NCI-H2029 (cell line): ENCODE measurements around the gene SAMD14.
"Not testable (repeated sequence)": the region's sequence is repeated elsewhere in the genome, so short reads cannot be mapped to it uniquely, and the experiment has no call there.

Experiments used
- DNase-seq: peaks from one replicate; lab custom pipeline; 2025; lab: John Stamatoyannopoulos, UW

Gene SAMD14

GRCh38 chr17:50074227-50074626 lies 55.7 kb downstream of the SAMD14 start:
- DNase-seq: no peak

GRCh38 chr17:50072925-50073324 lies 57.0 kb downstream of the SAMD14 start:
- DNase-seq: no peak

GRCh38 chr17:50072130-50072529 lies 57.8 kb downstream of the SAMD14 start:
- DNase-seq: no peak

- DNase-seq: no peak
Observed at GRCh38 chr17:50071692-50072091, 58.3 kb downstream of the SAMD14 start.

- no peak for DNase-seq
Observed at GRCh38 chr17:50070908-50071680, 58.9 kb downstream of the SAMD14 start.

DNA sequence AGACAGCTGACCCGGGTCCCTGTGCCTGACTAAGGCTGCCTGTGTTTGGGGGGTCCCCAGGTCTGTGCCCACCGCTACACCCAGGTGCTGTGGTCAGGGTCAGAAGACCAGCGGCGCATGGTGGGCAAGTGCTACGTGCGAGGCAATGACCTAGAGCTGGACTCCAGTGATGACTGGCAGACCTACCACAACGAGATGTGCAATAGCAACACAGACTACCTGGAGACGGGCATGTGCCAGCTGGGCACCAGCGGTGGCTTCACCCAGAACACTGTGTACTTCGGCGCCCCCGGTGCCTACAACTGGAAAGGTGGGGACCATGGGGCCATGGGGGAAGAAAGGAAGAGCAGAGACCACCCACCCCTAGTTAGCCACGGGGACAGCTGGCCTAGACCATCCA lies 62.0 kb downstream of the SAMD14 start:
- DNase-seq: no peak

DNA sequence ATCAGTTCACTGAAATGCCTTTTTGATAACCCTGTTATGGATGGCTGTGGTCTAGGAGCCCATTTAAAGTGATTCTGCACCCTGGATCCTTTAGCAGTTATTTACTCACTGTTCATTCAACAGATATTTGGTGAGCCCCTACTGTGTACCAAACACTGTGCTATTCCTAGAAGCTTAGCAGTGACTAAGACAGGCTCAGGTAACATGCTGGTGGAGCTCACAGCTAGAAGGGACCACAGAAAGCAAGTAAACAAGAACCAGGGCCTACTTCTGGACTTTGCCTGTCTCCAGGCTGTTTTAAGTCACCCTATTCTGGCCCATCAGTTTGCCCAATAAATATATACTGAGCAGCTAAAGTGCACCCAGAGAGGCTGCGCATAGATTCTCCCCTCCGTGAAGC lies 63.0 kb downstream of the SAMD14 start:
- no peak for DNase-seq

GRCh38 chr17:50065056-50065455 lies 64.9 kb downstream of the SAMD14 start:
- no peak for DNase-seq

DNA sequence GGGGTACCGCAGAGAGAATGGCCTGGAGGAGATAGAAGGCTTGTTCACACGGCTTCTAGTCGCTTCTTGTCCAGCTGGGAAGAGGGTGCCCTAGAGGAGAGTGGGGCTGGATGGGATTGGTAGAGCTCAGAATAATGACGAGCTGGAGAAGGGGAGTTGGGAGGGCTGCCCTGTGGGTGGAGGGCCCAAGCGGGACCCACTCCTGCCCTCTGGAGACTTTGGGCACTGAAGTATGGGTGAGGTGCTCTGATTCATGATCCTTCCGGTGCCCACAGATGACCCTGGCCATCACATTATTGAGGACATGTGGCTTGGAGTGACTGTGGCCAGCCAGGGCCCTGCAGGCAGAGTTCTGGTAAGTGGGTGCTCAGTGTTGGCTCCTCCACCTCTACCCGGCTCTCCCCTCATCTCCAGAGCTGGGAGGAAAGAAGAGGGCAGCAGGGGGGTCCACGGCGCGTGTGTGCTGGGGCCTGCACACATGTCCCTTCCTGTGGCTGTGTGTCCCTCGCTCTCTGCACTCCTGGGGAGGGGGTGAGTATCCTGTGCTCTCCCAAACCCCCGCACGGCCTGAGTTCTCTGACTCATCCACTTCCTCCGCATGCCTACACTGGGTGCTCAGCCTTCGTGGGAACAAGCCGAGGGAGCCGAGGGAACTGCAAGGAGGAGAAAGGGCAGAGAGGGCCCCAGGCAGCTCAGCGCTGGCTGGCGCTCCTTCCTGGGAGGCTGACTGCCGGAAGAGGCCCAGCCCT lies 65.5 kb downstream of the SAMD14 start:
- DNase-seq: no peak

DNA sequence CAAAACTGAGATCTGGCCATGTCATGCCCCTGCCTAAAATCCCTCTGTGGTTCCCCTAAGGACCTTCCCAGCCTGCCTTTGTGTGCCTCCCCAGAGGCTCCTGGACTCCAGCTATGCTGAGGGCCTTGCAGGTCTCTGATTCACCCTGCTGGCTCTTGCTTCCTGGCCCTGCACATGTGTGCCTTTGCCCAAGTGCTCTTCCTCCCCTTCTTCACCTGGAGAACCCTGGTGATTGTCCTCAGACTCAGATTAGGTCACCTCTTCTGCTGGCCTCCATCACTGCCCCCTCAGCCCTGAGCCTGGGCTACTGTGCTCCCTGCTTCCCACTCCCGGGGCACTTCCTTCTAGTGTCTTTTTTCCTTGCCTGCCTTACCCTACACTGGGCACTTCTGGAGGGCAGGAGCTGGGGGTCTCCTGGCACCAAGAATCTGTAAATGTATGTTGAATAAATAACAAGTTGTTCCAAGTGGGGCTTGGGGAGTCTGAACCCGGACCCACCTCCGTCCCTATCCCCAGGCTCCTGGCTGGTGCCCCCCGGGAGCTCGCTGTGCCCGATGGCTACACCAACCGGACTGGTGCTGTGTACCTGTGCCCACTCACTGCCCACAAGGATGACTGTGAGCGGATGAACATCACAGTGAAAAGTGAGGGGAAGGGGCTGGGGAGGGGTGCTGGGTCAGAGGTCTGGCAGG lies 66.3 kb downstream of the SAMD14 start:
- no peak for DNase-seq

DNA sequence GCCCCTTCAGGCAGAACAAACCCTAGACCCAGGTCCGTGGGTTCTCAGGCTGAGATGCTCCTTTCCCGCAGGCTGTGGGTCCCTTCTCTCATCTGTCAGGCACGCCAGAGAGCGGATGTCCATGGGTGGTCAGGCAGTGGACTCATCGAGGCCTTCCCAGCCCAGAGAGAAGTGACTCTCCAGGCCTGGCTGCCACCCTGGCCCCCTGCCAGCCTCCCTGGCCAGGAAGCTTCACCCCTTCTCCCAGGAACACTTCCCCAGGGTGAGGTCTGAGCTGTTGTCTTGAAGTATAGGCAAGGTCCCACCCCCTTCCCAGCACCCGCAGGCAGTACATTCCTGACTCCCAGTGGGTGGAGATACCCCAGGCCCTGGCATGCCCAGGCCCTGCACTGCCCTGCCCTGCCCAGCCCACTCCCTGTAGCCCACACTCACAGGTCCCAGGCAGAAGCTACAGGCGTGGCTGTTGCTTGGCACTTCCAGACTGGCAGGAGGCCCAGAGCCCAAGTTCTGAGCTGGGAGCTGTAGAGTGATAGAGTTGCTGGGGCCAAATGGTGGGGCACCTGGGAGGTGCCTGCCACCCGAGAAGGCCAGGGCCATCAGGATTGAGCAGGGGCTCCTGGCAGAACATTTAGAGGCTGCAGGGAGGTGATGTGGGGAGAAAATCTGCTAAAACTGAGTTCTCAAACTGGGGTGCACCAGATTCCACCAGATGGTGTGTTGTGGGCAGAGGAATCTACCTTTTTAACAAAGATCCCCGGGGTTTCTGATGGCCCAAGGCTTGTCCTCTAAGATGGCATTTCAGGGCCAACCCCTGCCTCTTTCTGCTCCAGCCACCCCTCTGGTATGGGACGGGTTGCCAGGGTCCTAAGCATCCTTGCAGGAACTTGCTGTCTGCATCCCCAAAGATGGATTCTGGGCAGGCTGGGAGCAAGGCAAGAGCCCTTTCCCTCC lies 67.4 kb downstream of the SAMD14 start:
- DNase-seq: peak; percentile 43

GRCh38 chr17:50061713-50062045 lies 68.3 kb downstream of the SAMD14 start:
- DNase-seq: not testable (repeated sequence)

DNA sequence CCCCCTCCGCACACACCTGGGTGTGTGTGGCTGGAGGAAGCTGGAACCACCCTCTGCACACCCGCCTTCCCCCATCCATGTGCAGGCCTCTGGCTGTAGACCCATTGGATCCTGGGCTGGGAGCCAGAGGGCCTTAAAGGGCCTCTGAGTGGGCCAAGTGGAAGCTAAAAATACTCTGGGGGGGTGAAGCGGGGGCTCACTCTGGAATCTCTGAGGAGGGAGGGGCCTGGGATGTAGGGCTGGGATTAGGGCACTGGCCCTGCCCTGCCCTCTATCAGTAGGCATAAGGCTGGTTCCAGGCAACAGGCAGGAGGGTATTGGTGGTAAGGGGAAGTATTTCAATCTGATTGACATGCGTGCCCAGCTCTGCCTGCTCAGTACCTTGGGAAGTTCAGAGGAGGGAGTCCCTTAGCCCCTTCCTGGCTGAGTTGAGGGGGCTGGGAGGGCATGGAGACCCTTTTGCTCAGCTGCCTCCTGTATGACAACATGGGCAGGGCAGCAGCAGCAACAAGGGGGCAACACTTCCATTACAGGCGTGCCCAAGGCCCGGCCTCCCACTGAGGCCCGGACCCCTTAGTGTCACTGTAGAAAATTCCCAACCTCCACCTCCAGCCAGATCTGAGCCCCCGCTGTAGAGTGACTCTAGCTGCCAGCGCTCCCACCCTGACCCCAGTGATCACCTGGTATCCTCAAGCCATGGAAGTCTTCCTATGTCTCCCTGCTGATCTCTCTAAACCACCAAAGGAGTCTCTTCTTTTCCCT lies 68.8 kb downstream of the SAMD14 start:
- DNase-seq: peak; percentile 55
